B cell (primary cell): ENCODE measurements around the gene KNG1. TPM values are rescaled to one million over a fixed set of nuclear protein-coding genes. Genes with fewer than 3 reads are reported as not detected.
"Not testable (repeated sequence)": the region's sequence is repeated elsewhere in the genome, so short reads cannot be mapped to it uniquely, and the experiment has no call there.

Experiments used
- ATAC-seq: fragments of 200-7000 bp; cut with Tn5 transposase; one replicate; pipeline ENCODE4 v1.10.0; 2021; ENCODE audit warnings: low read depth, mild to moderate bottlenecking, moderate number of reproducible peaks, moderate library complexity
- CTCF ChIA-PET: fragments of 350-600 bp; sonication (Branson Sonifier 250); formaldehyde crosslinking; loops from one replicate; lab custom pipeline; 2021; ENCODE audit warnings: antibody characterized with exemption, inconsistent platforms; lab: Charles Lee
- POLR2A ChIA-PET: fragments of 350-600 bp; sonication (Branson Sonifier 250); formaldehyde crosslinking; loops from one replicate; lab custom pipeline; 2021; ENCODE audit warnings: antibody characterized with exemption; lab: Charles Lee
- DNase-seq: peaks from one replicate; pipeline ENCODE4 v3.0.0; 2013
- H2AFZ ChIP-seq: 2 replicates; pipeline ENCODE4 v1.6.1; 2012; ENCODE audit warnings: mild to moderate bottlenecking, low read depth, low read length; ENCODE audit not compliant: insufficient read depth, poor library complexity, severe bottlenecking
- H3K27ac ChIP-seq, 2 donors: 1 replicate in 1 of 2; 2 replicates in 1 of 2; pipeline ENCODE4 v1.5.1; 2012 to 2013; ENCODE audit warnings: low read length in 2 of 2, mild to moderate bottlenecking in 2 of 2, moderate library complexity in 1 of 2
- H3K27me3 ChIP-seq, 4 experiments: fragments of 200-600 bp in 1 of 4; sonication (generic) in 1 of 4; replicated peaks in 1 of 4; 1 replicate in 2 of 4; 2 replicates in 2 of 4; pipeline versions ENCODE4 v1.6.1 to v1.7.0; 2013 to 2016; ENCODE audit warnings: low read length in 3 of 4, mild to moderate bottlenecking in 2 of 4, mixed read lengths in 1 of 4, moderate library complexity in 1 of 4; ENCODE audit not compliant: insufficient read depth in 4 of 4, control insufficient read depth in 3 of 4; ENCODE audit errors: control extremely low read depth in 1 of 4
- H3K36me3 ChIP-seq, 2 experiments: replicated peaks in 1 of 2; 1 replicate in 1 of 2; 2 replicates in 1 of 2; pipeline versions ENCODE4 v1.6.1 to v1.7.1; 2013; ENCODE audit warnings: low read length in 1 of 2; ENCODE audit not compliant: insufficient read depth in 2 of 2, control insufficient read depth in 1 of 2; ENCODE audit errors: control extremely low read depth in 1 of 2, extremely low read depth in 1 of 2
- H3K4me1 ChIP-seq, 2 donors: fragments of 200-600 bp in 1 of 2; sonication (generic) in 1 of 2; 1 replicate in 1 of 2; 2 replicates in 1 of 2; pipeline versions ENCODE4 v1.5.1 to v1.6.1; 2013 to 2017; ENCODE audit warnings: low read length in 2 of 2; ENCODE audit not compliant: control insufficient read depth in 2 of 2, insufficient read depth in 2 of 2
- H3K4me2 ChIP-seq: replicated peaks from 2 replicates; pipeline ENCODE3; 2012; ENCODE audit warnings: mild to moderate bottlenecking, low read depth, low read length; ENCODE audit not compliant: poor library complexity, severe bottlenecking
- H3K4me3 ChIP-seq, 5 experiments: fragments of 200-600 bp in 1 of 5; sonication (generic) in 1 of 5; 1 replicate in 3 of 5; 2 replicates in 2 of 5; pipeline versions ENCODE4 v1.5.1 to v1.7.0; 2011 to 2016; ENCODE audit warnings: low read length in 4 of 5, mild to moderate bottlenecking in 4 of 5, low read depth in 2 of 5, control low read depth in 1 of 5, moderate library complexity in 1 of 5; ENCODE audit not compliant: insufficient read depth in 1 of 5; ENCODE audit errors: control extremely low read depth in 1 of 5, extremely low read depth in 1 of 5
- H3K79me2 ChIP-seq: fragments of 200-600 bp; sonication (generic); one replicate; pipeline ENCODE4 v1.6.0; 2016; ENCODE audit warnings: low read length; ENCODE audit not compliant: control insufficient read depth, insufficient read depth
- H3K9ac ChIP-seq: fragments of 200-600 bp; sonication (generic); 2 replicates; pipeline ENCODE4 v1.6.1; 2017; ENCODE audit warnings: mild to moderate bottlenecking, low read length, moderate library complexity
- H3K9me3 ChIP-seq, 3 donors: one replicate each; pipeline versions ENCODE4 v1.6.1 to v1.7.1; 2013; ENCODE audit warnings: low read length in 2 of 3; ENCODE audit not compliant: control insufficient read depth in 2 of 3, insufficient read depth in 1 of 3; ENCODE audit errors: control extremely low read depth in 1 of 3
- H4K20me1 ChIP-seq: 2 replicates; pipeline ENCODE4 v1.6.0; 2012; ENCODE audit warnings: mild to moderate bottlenecking, low read length; ENCODE audit not compliant: insufficient read depth, control insufficient read depth, poor library complexity, severe bottlenecking
- H3K27ac Mint-ChIP-seq: one replicate; pipeline ENCODE4 v1.8.0; 2021; ENCODE audit warnings: mixed read lengths
- H3K27me3 Mint-ChIP-seq: one replicate; pipeline ENCODE4 v1.8.0; 2021; ENCODE audit warnings: mixed read lengths
- H3K4me1 Mint-ChIP-seq: one replicate; pipeline ENCODE4 v1.8.0; 2021; ENCODE audit warnings: mixed read lengths
- H3K4me3 Mint-ChIP-seq: one replicate; pipeline ENCODE4 v1.8.0; 2021; ENCODE audit warnings: mixed read lengths
- H3K9me3 Mint-ChIP-seq: one replicate; pipeline ENCODE4 v1.8.0; 2022; ENCODE audit warnings: mixed read lengths; ENCODE audit not compliant: insufficient read depth
- EZH2 ChIP-seq: IDR thresholded peaks from 2 replicates; pipeline ENCODE4 v1.6.1; 2012; ENCODE audit warnings: borderline replicate concordance, low read depth, mild to moderate bottlenecking, moderate library complexity, low read length; ENCODE audit not compliant: insufficient read depth, poor library complexity, severe bottlenecking
- WGBS: methylation state at CpG from one replicate; pipeline ENCODE4 v1.1.5; 2013; ENCODE audit warnings: missing lambda C conversion rate; ENCODE audit not compliant: insufficient coverage; 5-methylcytosine and 5-hydroxymethylcytosine counted together
- intact Hi-C: fragments of 100-400 bp; cut with micrococcal nuclease; formaldehyde crosslinking; loops from one replicate; pipeline ENCODE4 v1.10.0; 2022
- polyA plus RNA-seq: library from polyadenylated mRNA; depleted of rRNA; stranded (reverse); fragments of >200 nt; gene quantifications from 2 replicates; pipeline ENCODE4 v1.2.3, GENCODE V29; 2012
- total RNA-seq, 2 donors: library from RNA; stranded (reverse); fragments of 120-200 nt in 1 of 2; gene quantifications; 1 replicate in 1 of 2; 2 replicates in 1 of 2; pipeline versions ENCODE4 v1.2.3 to v1.2.4, GENCODE V29; 2013 to 2022
- TF ChIP-seq, protein P1 (sequence below): fragments of 200-600 bp; IDR thresholded peaks from one replicate; pipeline ENCODE4 v1.8.0; 2022; ENCODE audit warnings: antibody characterized with exemption, mild to moderate bottlenecking

The KNG1 gene
- total and polyA plus RNA-seq, 2 donors (not counting 1 experiment from before 2014, with no cell fraction given): not detected

GRCh38 chr3:186682812-186683211, 34.3 kb upstream of the KNG1 start:
- H3K79me2 ChIP-seq: no peaks in the 10 kb centered on the region
- no peaks in the 10 kb centered on the region for H3K4me1 ChIP-seq
- H2AFZ ChIP-seq: no peak overlapping the region
- no peaks in the 10 kb centered on the region for H3K4me1 Mint-ChIP-seq
- no peak for DNase-seq
- POLR2A ChIA-PET: no interaction called here
- H3K9me3 Mint-ChIP-seq: peaks cover 5% of the 10 kb centered on the region
- H3K36me3 ChIP-seq: no peaks in the 10 kb centered on the region
- H3K27me3 Mint-ChIP-seq: peaks cover 49% of the 10 kb centered on the region
- H3K27me3 ChIP-seq: peaks cover 0 to 21% (median 6%) of the 10 kb centered on the region in 4 experiments
- no peak overlapping the region for H3K27ac Mint-ChIP-seq
- TF ChIP-seq EZH2: no peak
- TF ChIP-seq, protein P1, sequence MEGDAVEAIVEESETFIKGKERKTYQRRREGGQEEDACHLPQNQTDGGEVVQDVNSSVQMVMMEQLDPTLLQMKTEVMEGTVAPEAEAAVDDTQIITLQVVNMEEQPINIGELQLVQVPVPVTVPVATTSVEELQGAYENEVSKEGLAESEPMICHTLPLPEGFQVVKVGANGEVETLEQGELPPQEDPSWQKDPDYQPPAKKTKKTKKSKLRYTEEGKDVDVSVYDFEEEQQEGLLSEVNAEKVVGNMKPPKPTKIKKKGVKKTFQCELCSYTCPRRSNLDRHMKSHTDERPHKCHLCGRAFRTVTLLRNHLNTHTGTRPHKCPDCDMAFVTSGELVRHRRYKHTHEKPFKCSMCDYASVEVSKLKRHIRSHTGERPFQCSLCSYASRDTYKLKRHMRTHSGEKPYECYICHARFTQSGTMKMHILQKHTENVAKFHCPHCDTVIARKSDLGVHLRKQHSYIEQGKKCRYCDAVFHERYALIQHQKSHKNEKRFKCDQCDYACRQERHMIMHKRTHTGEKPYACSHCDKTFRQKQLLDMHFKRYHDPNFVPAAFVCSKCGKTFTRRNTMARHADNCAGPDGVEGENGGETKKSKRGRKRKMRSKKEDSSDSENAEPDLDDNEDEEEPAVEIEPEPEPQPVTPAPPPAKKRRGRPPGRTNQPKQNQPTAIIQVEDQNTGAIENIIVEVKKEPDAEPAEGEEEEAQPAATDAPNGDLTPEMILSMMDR: no peak
- no peak overlapping the region for H3K4me3 ChIP-seq
- no CpG with 5 or more reads among the region's 3 CpGs for WGBS
- no peak overlapping the region for H3K4me3 Mint-ChIP-seq
- no peak for ATAC-seq
- H3K9me3 ChIP-seq: peaks cover 2 to 10% (median 5%) of the 10 kb centered on the region in 3 donors
- no peak overlapping the region for H3K4me2 ChIP-seq
- H3K9ac ChIP-seq: no peak overlapping the region
- H4K20me1 ChIP-seq: no peaks in the 10 kb centered on the region
- no peak overlapping the region for H3K27ac ChIP-seq
- CTCF ChIA-PET: no interaction called here
- intact Hi-C loops: no loop called here

- H3K4me3 ChIP-seq: no peak overlapping the region
- Mint-ChIP-seq H3K4me1 (no peaks in the 10 kb centered on the region), H3K4me3 (no peak overlapping the region), H3K27me3 (peaks cover 53% of the 10 kb centered on the region), H3K9me3 (peaks cover 5% of the 10 kb centered on the region), H3K27ac (no peak overlapping the region)
- CTCF ChIA-PET: no interaction called here
- no peaks in the 10 kb centered on the region for H4K20me1 ChIP-seq
- intact Hi-C loops: no loop called here
- H3K27me3 ChIP-seq: peaks cover 0 to 21% (median 6%) of the 10 kb centered on the region in 4 experiments
- TF ChIP-seq EZH2: no peak
- TF ChIP-seq, protein P1: no peak
- POLR2A ChIA-PET: no interaction called here
- no peak overlapping the region for H3K4me2 ChIP-seq
- DNase-seq (no peak), ATAC-seq (no peak)
- no peak overlapping the region for H3K27ac ChIP-seq
- no peak overlapping the region for H3K9ac ChIP-seq
- WGBS: 59% methylated on average over 2 of the region's 3 CpGs
- peaks cover 2 to 10% (median 5%) of the 10 kb centered on the region in 3 donors for H3K9me3 ChIP-seq
- H3K79me2 ChIP-seq: no peaks in the 10 kb centered on the region
- H2AFZ ChIP-seq: no peak overlapping the region
- no peaks in the 10 kb centered on the region for H3K4me1 ChIP-seq
- no peaks in the 10 kb centered on the region for H3K36me3 ChIP-seq
Measured at GRCh38 chr3:186683979-186684378, 33.2 kb upstream of the KNG1 start.

DNA sequence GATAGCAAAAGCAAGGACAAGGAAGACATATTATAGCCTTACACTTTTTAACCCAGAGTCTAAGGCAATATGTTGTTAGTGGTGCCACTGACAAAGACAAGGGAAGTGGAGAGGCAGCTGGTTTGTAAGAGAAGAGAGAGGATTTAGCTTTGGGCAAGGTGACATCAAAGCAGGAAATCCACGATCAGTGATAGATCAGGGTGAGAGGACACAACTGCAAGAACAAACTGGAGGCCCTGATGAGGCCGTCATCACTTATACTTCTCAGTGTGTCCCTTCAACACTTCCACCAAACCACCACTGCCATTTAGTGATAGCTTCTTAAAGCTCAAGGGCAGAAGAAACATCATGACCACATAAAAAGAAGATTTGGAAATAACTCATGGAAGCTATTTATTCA, 30.7 kb upstream of the KNG1 start:
- H3K4me1 Mint-ChIP-seq, H2AFZ ChIP-seq, intact Hi-C loops, H3K27ac ChIP-seq, H3K4me3 ChIP-seq, H3K36me3 ChIP-seq, H3K4me3 Mint-ChIP-seq, H3K79me2 ChIP-seq, DNase-seq, H3K27ac Mint-ChIP-seq, H3K4me1 ChIP-seq, H3K4me2 ChIP-seq, H3K9me3 ChIP-seq, H3K9me3 Mint-ChIP-seq, POLR2A ChIA-PET, H3K9ac ChIP-seq, H4K20me1 ChIP-seq, ATAC-seq: not testable (repeated sequence)
- CTCF ChIA-PET: interaction anchor here (0.7 kb wide), 1 partner anchor 12 kb away, joined by 3 read pairs; no protein-coding TSS in a partner anchor
- peaks cover 52% of the 10 kb centered on the region for H3K27me3 Mint-ChIP-seq
- 83% methylated on average over 1 of the region's 2 CpGs for WGBS
- peaks cover 0 to 21% (median 6%) of the 10 kb centered on the region in 4 experiments for H3K27me3 ChIP-seq
